ENCODE data around the gene GAGE12E. TPM values are rescaled to one million over a fixed set of nuclear protein-coding genes. Genes with fewer than 3 reads are reported as not detected.

Gene GAGE12E
- not detected in 2 replicates for total RNA-seq

GRCh38 chrX:49550989-49551388 is at the start of gene GAGE12E:
Gene GAGE12E, plus strand, starts transcription at chrX:49551289. Its CDS starts 1,155 bp downstream, at chrX:49552444.

GRCh38 chrX:49531877-49532276 is 19.2 kb upstream of the GAGE12E start, which contains the start of gene GAGE12C:
Gene GAGE12C, plus strand, starts transcription at chrX:49532177. Its CDS starts 1,155 bp downstream, at chrX:49533332.

GRCh38 chrX:49541433-49541832 is 9.7 kb upstream of the GAGE12E start, which contains the start of gene GAGE12D:
Gene GAGE12D, plus strand, starts transcription at chrX:49541733. Its CDS starts 1,155 bp downstream, at chrX:49542888.

GRCh38 chrX:49560542-49560941 is 9.5 kb downstream of the GAGE12E start, which contains the start of gene GAGE12F:
Gene GAGE12F, plus strand, starts transcription at chrX:49560842. Its CDS starts 1,155 bp downstream, at chrX:49561997.

GRCh38 chrX:49570100-49570499 is 19.0 kb downstream of the GAGE12E start, which contains the start of gene GAGE12G:
Gene GAGE12G, plus strand, starts transcription at chrX:49570400. Its CDS starts 1,155 bp downstream, at chrX:49571555.

GRCh38 chrX:49579649-49580048 is 28.6 kb downstream of the GAGE12E start, which contains the start of gene GAGE12H:
Gene GAGE12H, plus strand, starts transcription at chrX:49579949. Its CDS starts 1,155 bp downstream, at chrX:49581104.

GRCh38 chrX:49589196-49589595 is 38.1 kb downstream of the GAGE12E start, which contains the start of gene GAGE2A:
Gene GAGE2A, plus strand, starts transcription at chrX:49589496. Its CDS starts 1,155 bp downstream, at chrX:49590651.

GRCh38 chrX:49598720-49599119 is 47.6 kb downstream of the GAGE12E start, which contains the start of gene GAGE1:
Gene GAGE1, plus strand, starts transcription at chrX:49599020. Its CDS starts 1,155 bp downstream, at chrX:49600175.

Other genes starting within 250 kb of the GAGE12E start
- gene GAGE10, start 247.6 kb upstream of the GAGE12E start, total RNA-seq, result not detected in 2 replicates
- gene GAGE12J, start 229.3 kb upstream of the GAGE12E start, total RNA-seq, result not detected in 2 replicates
- gene GAGE13, start 219.7 kb upstream of the GAGE12E start, total RNA-seq, result not detected in 2 replicates
- gene GAGE12C, start 19.1 kb upstream of the GAGE12E start, total RNA-seq, result not detected in 2 replicates
- gene GAGE12D, start 9.6 kb upstream of the GAGE12E start, total RNA-seq, result not detected in 2 replicates
- not detected in 2 replicates for gene GAGE12F, start 9.6 kb downstream of the GAGE12E start, total RNA-seq
- not detected in 2 replicates for gene GAGE12G, start 19.1 kb downstream of the GAGE12E start, total RNA-seq
- gene GAGE12H, start 28.7 kb downstream of the GAGE12E start, total RNA-seq, result not detected in 2 replicates
- gene GAGE2A, start 38.2 kb downstream of the GAGE12E start, total RNA-seq, result not detected in 2 replicates
- not detected in 2 replicates for gene GAGE1, start 47.7 kb downstream of the GAGE12E start, total RNA-seq
- gene PAGE1, start 144.7 kb downstream of the GAGE12E start, total RNA-seq, result not detected in 2 replicates

All from epithelial cell of alveolus of lung (primary cell).